Epidermal melanocyte (primary cell): ENCODE results near the gene SMYD3.

Experiments
- DNase-seq: peaks from one replicate; pipeline ENCODE4 v3.0.0; 2011; ENCODE audit warnings: low spot score; ENCODE audit not compliant: insufficient read length

The SMYD3 gene

DNA sequence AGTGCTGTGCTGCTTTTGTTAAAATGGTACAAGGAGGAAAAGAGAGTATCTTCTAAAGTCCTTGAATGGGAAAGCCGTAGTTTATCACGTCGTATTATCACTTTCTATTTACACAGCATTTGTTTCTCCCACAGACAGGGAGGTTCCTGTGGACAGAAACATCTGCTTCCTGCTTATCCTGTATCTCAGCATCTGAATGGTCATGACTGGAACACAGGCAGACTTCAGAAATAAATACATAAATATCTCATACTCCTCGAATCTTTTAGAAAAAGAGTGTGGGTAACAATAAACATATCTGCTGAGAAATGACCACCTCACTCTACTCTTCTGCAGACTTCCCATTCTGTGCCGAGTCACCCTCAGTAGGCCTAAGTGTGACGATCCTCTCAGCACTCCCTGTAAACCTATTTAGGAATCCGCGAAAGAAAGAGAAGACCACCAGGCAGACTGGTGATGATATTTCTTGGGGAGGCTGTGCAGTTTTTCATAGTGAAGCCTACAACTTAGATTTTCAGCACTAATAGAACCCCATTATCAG lies 393.5 kb downstream of the SMYD3 start:
- DNase-seq: no peak

DNA sequence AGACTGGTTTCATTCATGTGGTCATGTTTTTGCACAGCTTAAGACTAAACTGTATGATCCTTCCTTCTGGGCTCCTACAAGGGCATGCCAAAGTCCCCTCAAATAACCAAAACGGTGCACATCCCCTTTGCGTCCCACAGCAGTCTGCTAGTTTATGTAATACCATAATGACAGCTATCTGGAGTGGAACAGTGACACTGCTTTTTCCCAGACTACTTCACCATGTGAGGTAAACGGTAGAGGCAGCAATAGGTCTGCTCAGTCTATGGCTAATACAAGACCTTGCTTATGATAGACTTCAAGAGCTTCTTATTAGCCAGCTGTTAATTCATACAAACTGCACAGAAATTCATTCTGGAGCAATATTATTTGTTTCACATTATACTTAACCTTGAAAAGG lies 395.5 kb downstream of the SMYD3 start:
- DNase-seq: no peak

DNA sequence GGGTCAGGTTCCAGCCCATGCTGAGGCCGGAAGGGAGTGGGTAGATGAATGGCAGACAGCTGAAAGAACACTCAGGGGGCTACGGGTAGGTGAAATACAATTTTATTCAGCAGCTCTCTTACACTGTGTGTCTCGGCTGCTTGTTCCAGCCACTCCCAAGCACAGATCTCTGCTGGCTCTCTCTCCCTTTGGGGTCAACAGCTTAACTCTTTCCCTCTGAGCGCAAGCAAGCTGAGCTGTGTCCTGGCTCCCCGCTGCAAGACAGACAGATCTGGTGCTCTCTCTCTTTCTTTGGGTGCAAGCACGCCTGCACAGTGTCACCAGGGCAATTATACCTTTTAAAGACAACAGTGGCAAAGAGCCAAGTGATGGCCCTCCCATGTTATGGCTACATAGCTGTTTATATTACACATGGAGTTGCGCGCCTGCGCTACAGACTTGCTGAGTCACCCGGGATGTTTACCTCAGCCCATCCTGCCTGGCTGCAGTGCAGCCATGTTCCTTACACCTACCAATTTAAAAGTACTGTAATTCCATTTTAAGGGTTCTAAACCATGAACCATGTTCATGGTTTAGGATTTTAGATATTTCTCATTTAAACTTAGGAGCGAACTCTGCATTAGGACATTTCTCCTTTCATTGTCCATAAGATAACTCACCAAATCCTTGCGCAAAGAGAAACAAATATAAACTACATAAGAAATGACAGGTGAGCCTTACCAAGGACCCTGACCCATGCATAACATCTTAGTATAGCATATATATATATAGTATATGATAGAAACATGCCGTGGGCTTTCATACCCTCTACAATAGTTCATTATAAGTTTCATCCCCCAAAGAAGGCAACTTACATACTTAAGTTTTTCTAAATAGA lies 396.5 kb downstream of the SMYD3 start:
- no peak for DNase-seq

DNA sequence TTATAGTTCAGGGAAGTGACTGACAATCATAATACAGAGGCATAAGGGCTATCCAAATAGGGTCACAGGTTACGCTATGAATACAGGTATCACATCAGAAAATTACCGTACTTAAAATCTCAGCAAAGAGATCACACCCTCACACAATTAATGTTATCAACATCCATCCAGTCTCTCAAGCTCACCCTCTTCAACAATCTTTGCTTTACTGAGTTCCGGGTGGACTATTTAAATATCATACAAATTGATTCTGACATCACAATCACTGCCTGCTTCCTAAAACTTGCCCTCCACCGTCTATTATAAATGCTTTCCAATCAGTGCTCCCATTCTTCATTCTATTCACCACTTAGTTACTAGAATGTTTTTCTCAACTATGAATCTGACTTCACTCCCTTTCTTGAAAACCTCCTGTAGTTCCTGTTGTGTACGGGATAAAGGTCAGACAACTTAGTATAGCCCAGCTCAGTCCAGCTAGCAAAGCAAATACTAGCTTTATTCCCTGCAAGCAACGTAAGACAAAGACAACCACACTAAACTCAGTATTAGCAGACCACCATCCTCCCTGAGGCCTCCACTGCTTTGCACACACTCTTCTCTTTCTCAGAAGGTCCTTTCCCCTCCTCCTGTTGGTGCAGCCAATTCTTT lies 398.7 kb downstream of the SMYD3 start:
- no peak for DNase-seq

DNA sequence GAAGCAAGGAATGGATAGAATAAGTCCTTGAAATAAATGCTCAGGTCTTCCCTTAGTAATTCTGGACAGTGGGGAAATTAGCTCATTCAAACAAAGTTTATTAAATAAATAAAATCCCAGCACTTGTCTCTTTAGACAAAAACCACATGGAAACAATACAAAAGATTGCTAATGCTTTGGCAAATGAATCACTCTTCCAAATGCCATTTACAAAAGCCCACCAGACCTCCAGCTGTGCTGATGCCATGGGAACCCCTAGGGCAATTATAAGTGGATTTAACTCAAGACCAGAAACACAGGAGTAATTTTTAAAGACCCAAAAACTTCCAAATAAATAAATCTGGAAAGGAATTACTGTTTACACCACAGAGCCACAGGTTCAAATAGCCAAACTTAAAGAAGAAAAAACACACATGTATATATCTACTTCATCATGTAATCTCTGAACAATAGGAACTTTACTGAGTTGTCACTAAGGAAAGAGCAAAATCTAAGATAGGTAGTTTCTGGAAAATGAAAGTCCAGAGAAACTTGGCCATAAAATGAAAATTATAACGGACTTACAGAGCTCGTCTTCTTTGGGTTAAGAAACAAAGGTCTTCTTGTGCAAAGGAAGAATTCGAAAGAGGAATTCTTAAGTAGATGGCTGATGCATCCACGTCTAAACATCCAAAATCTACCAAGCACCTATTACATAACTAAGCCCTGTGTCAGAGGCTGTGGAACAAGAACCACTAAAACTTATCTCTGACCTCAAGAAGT lies 399.4 kb downstream of the SMYD3 start:
- no peak for DNase-seq

DNA sequence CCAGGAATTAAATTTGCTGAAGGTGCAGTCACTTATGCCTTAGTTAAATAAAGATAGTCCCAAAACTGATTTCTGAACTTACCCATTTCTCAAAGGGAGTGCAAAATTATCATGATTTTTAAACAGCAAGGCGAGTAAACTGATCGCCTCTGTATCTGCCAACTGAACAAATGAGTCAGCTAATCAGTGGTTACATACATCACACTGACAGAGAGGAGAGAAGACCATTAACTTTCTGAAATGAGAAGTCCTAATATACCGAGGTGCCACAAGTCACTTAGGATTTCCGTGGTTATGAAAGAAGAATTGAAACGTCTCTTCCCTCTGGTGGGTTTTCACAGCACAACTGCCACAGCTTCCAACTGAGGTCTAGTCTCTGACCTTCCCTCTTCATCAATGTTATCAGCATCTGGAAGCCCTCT lies 400.7 kb downstream of the SMYD3 start:
- no peak for DNase-seq

DNA sequence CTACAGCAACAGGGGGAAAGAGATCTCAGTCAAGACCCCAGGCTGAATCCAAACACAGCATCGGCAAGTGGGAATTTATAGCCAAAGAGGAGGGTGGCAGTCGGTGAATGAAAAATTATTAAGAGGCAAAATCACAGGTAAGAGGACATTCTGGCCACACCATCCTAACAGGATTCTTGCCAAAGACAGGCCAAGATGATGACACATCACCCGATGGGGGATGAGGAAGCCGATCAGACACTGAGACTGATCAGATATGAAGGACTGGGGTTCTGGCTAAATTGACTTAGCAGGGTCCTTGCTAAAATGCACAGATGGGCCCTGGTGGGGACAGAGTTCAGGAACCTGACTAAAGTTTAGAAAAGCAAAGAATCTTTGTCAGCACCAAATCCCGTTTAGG lies 402.2 kb downstream of the SMYD3 start:
- DNase-seq: no peak

DNA sequence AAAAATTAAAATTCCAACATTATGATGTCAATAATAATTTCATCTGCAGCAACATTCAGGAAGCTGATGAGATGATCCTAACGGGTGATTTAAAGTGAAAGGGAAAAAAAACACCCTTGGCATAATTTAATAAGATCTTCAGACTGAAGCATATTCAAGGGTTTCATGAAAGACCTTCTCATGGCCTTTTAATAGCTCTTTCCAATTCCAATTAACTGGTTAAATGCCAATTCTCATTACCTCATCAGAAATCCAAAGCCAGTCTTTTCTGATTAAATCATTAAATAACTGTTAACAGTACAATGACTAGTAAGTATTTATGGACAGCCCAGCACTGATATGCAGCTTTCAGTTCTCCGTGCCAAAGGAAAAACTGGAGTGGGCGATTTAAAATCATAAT lies 407.5 kb downstream of the SMYD3 start:
- no peak for DNase-seq

DNA sequence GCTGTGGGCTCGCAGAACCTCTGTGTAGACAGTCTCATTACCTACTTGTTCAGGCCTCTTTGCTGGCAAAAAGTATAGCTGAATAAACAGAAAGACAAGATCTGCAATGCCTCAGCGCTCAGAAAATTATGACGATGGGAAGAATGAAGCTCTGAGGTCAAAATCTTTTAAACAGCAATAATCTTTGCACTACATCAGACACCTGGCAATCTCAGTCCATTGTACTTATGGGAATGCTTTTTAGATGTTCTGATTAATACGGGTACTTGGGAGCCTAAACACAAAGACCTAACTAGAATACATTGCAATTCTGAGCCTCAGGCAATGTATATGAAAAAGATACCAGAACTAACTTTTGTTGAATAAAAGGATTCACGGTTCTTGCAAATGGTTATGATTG lies 410.7 kb downstream of the SMYD3 start:
- no peak for DNase-seq

DNA sequence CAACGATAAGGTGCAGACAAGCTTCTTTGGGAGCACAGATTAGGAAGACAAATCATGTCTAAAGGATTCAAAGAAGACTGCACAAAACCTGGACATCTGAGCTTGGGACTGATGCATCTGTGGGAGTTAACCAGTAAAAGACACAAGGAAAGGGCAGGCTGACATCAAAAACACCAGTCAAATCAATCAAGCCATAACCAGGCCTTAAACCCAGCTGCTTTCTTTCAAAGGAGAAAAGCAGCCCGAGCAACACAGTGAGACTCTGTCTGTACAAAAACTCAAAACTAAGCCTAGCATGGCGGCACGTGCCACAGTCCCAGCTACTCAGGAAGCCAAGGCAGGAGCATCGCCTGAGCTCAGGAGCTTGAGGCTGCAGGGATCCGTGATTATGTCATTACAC lies 411.6 kb downstream of the SMYD3 start:
- DNase-seq: no peak

DNA sequence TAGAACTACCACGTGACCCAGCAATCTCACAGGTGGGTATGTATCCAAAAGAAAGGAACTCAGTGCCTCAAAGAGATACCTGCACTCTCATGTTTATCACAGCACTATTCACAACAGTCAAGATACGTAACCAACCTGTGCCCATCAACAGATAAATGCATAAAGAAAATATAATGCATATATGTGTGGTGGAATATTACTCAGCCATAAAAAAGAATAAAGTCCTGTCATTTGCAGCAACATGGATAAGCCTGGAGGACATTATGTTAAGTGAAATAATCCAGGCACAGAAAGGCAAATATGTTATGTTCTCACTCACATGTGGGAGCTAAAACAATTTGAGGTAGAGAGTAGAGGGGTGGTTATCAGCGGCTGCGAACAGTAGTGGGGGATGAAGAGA lies 413.8 kb downstream of the SMYD3 start:
- DNase-seq: no peak

DNA sequence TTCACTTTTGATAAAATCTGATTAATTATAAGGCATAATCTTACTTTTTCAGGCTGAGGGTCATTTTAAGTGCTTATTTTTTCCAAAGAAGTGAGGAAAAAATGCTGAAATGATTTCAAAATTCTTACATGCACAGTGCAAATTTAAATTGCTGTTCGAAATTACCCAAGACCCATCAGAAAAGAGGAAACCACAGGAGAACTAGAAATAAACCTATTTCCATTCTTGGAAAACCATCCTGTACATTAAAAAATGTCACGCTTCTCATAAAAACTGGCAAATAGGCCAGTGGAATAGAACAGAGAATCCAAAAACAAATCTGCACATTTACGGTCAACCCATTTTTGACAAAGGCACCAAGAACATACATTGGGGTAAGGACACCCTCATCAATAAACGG lies 414.9 kb downstream of the SMYD3 start:
- no peak for DNase-seq

DNA sequence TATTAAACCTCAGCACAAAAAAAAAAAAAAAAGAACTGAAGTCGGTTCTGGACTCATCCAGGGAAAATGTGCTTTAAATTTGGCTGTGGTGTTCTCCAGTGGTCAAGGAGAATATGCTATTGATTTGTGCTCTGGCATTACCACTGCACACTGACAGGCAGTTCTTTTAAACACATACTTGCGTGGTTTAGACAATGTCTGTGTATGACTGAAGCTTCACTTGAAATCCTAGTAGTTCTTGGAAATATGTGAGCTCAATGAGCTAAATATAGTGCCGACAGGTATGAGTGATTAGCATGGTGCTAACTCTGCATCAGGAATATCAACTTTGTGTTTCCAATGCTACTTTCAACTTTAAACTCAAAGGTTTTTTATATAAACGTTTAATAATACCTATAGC lies 415.6 kb downstream of the SMYD3 start:
- peak; percentile 19 for DNase-seq

DNA sequence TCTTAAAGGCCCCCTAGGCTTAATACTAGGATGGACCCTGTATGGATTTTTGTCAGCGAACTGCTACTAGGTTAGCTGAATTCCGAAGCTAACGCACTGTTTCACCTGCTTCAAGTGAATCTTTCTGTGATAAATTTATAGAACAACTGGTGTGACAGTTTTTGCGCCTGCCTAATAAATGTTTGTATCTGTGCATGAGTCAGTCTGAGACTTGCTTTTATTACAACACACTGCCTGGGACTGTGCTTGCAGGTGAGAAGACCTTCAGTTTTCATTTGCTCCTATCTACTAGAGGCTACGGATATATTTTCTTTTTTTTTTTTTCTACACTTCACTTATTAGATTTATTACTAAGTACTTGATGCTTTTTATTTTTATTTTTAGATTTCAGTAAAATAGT lies 420.9 kb downstream of the SMYD3 start:
- DNase-seq: no peak

DNA sequence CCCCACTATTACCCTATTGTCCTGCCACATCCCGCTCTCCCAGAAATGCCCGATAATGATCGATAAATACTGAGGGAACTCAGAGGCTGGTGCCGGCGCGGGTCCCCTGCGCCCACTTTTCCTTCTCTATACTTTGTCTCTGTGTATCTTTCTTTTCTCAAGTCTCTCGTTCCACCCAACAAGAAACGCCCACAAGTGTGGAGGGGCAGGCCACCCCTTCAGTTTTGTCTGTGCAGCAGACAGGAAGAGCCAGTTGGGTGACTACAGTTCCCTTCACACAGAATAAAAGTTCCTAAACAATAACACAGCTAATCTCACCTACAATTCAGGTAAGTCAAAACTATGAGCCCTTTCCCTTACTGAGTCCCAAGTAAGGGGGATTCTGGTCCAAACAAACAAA lies 423.7 kb downstream of the SMYD3 start:
- DNase-seq: no peak

DNA sequence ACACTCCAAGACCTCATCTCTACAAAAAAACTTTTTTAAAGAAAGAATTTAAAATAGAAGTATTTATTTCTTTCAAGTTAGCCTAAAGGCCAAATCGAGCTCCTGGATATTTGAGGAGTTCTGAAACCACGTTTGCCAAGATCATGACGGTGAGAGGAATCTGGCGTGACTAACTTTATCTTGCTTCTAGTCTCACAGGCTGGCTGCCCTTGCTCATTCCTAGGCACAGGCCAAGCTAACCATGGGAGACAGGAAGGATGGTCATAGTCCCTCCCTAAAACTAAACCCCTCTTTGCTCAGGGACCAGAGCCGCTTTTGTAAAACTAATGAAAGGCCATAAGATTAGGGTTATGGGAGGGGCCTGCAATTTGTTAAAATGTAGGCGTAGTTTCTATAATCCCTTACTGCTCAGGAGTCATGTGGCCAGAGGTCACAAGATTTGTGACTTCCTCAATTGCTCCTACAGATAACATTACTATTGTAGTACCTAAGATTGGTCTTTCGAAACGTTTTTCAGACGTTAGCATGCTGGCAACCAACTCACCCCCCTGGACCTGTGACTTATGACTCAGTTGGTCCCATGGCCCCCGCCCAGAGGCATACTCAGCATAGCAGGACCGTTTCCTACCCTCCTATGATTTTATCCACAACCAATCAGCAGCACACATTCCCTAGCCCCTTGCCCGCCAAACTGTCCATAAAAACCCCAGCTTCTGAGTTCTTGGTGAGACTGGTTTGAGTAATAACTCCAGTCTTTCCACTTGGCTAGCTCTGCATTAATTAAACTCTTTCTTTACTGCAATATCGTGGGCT lies 425.0 kb downstream of the SMYD3 start:
- no peak for DNase-seq

DNA sequence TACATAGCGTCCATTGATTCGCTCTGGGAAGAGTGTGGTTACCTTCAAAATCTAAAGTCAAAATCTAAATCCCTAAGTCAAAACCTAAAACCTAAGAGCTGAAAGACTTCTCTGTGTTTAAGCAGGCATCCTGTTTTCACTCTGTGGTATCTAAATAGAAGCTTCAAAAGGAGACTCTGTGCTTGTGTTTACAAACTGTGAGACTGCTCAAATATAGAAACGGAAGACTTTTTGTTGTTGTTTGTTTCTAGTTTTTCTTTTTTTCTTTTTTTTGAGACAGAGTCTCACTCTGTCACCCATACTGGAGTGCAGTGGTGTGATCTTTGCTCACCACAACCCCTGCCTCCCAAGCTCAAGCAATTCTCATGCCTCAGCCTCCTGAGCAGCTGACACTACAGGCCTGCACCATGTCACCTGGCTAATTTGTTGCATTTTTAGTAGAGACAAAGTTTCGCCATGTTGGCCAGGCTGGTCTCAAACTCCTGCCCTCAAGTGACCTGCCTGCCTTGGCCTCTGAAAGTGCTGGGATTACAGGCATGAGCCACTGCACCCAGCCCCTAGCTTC lies 425.9 kb downstream of the SMYD3 start:
- DNase-seq: no peak

DNA sequence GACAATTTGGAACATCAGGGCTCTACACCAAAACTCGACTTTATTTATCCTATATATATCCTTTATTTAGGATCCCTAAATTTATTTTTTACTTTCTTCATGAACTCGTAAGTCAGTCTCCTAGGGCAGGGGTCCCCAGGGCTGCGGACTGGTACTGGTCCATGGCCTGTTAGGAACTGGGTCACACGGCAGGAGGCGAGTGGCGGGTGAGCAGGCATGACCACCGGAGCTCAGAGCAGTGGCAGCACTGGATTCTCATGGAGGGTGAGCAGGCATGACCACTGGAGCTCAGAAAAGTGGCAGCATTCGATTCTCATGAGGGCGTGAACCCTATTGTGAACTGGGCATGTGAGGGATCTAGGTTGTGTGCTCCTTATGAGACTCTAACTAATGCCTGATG lies 427.0 kb downstream of the SMYD3 start:
- no peak for DNase-seq

DNA sequence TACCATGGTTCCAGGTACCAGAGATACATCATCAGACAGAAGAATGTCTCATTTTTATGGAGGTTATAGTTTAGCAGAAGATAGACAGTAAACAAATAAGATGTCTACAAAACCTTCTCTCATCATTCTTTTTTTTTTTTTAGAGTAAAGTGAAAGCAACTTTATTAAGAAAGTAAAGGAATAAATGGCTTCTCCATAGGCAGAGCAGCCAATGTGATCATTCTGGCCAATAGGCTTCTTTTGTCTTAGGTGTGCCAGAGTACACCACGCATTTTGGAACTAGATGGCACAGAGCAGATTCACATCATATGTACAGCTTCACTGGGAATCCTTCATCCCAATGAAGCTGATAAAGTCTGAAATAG lies 428.2 kb downstream of the SMYD3 start:
- no peak for DNase-seq

DNA sequence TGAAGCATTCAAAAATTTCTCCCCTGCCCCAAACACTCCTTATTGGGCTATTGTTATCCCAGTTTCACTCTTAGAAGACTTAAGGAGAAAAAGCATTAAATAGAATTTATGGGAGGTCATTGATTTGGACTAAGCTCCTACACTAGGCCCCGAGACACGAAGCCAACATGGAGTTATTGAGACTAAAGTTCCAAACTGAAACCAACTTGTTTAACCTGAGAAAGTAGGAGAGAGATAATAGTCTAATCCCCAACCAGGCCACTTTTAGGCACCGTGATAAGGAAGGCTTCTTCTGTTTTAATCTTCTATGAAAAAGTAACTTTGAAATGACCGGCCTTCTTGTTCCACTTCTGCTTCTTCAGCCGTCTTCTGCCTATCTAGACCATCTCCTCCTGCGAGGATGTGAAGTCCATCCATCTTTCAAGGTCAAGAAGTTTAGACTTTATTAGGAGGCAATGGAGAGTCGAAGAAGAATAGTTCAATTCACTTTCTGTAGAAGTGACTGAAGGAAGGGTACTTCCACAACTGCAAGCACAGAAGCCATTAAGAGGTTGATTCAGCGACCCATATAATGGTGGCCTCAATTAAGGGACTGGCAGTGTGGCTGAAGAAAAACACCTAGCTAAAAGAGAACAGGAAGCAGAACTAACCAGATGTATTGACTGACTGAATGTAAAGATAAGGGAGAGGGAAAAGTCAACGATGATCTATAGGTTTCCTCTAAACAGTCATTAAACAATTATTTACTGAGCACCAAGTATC lies 428.8 kb downstream of the SMYD3 start:
- DNase-seq: no peak
